C4-2B (cell line): ENCODE data around the gene ZBTB49.

Experiments used
- H3K27ac ChIP-seq: fragments of 450-650 bp; 2 replicates; pipeline ENCODE4 v1.5.1; 2017
- CTCF ChIP-seq: fragments of 450-650 bp; conservative IDR thresholded peaks from 2 replicates; pipeline ENCODE4 v1.5.1; 2017; ENCODE audit warnings: mild to moderate bottlenecking
- ZFX ChIP-seq: fragments of 450-650 bp; IDR thresholded peaks from 2 replicates; pipeline ENCODE4 v1.6.1; 2017

The ZBTB49 gene

GRCh38 chr4:4299006-4299405, 9.0 kb downstream of the ZBTB49 start:
- H3K27ac ChIP-seq, result no peak overlapping the region
- TF ChIP-seq ZFX, result no peak
- no peak for TF ChIP-seq CTCF

GRCh38 chr4:4302001-4302400, 11.9 kb downstream of the ZBTB49 start:
- no peak for TF ChIP-seq CTCF
- no peak for TF ChIP-seq ZFX
- no peak overlapping the region for H3K27ac ChIP-seq

- TF ChIP-seq ZFX (no peak), CTCF (no peak)
- H3K27ac ChIP-seq, result no peak overlapping the region
Measured at GRCh38 chr4:4302416-4302815, 12.4 kb downstream of the ZBTB49 start.

- H3K27ac ChIP-seq, result no peak overlapping the region
- TF ChIP-seq CTCF (no peak), ZFX (no peak)
Measured at GRCh38 chr4:4306920-4307319, 16.9 kb downstream of the ZBTB49 start.

- no peak for TF ChIP-seq CTCF
- no peak for TF ChIP-seq ZFX
- H3K27ac ChIP-seq, result no peak overlapping the region
Measured at GRCh38 chr4:4308800-4309441, 18.9 kb downstream of the ZBTB49 start.

- no peak overlapping the region for H3K27ac ChIP-seq
Measured at GRCh38 chr4:4311193-4311592, 21.1 kb downstream of the ZBTB49 start.

More at GRCh38 chr4:4311193-4311592, 21.1 kb downstream of the ZBTB49 start:
- TF ChIP-seq CTCF (no peak), ZFX (no peak)
